HEK293 (cell line): ENCODE results near the gene ANKZF1.
A peak's percentile ranks its signal among the peaks of the same experiment; 100 is the strongest.

Experiments used
- GFI1B ChIP-seq: fragments of 450-650 bp; formaldehyde crosslinking; IDR thresholded peaks from 2 replicates; pipeline ENCODE4 v1.5.1; 2016; ENCODE audit warnings: missing biosample characterization, missing genetic modification characterization
- GLIS1 ChIP-seq: fragments of 450-650 bp; formaldehyde crosslinking; IDR thresholded peaks from 2 replicates; pipeline ENCODE4 v1.5.1; 2016; ENCODE audit warnings: missing biosample characterization, missing genetic modification characterization
- HOXD13 ChIP-seq: sonication (generic); formaldehyde crosslinking; IDR thresholded peaks from 2 replicates; pipeline ENCODE4 v1.8.0; 2022; ENCODE audit warnings: missing genetic modification reagents, borderline replicate concordance
- KLF16 ChIP-seq: fragments of 450-650 bp; formaldehyde crosslinking; IDR thresholded peaks from 2 replicates; pipeline ENCODE4 v1.5.1; 2017; ENCODE audit warnings: missing biosample characterization, missing genetic modification characterization
- KLF17 ChIP-seq: fragments of 450-650 bp; formaldehyde crosslinking; IDR thresholded peaks from 2 replicates; pipeline ENCODE4 v1.5.1; 2016; ENCODE audit warnings: missing biosample characterization, missing genetic modification characterization
- OSR2 ChIP-seq: fragments of 450-650 bp; formaldehyde crosslinking; IDR thresholded peaks from 2 replicates; pipeline ENCODE4 v1.5.1; 2016; ENCODE audit warnings: missing biosample characterization, missing genetic modification characterization
- SP2 ChIP-seq: fragments of 450-650 bp; formaldehyde crosslinking; IDR thresholded peaks from 2 replicates; pipeline ENCODE4 v1.5.1; 2016; ENCODE audit warnings: missing biosample characterization, missing genetic modification characterization
- YY1 ChIP-seq: fragments of 450-650 bp; formaldehyde crosslinking; IDR thresholded peaks from 2 replicates; pipeline ENCODE4 v1.5.1; 2018; ENCODE audit warnings: missing biosample characterization, missing genetic modification characterization
- ZBTB26 ChIP-seq: fragments of 450-650 bp; formaldehyde crosslinking; optimal IDR thresholded peaks from 2 replicates; pipeline ENCODE3; 2016; ENCODE audit warnings: missing biosample characterization, mild to moderate bottlenecking, missing genetic modification characterization
- ZFP69B ChIP-seq: fragments of 450-650 bp; formaldehyde crosslinking; IDR thresholded peaks from 2 replicates; pipeline ENCODE4 v1.5.1; 2016; ENCODE audit warnings: missing biosample characterization, missing genetic modification characterization
- ZNF10 ChIP-seq: fragments of 450-650 bp; formaldehyde crosslinking; IDR thresholded peaks from 2 replicates; pipeline ENCODE4 v1.5.1; 2017; ENCODE audit warnings: missing biosample characterization, missing genetic modification characterization
- ZNF132 ChIP-seq: fragments of 450-650 bp; formaldehyde crosslinking; IDR thresholded peaks from 2 replicates; pipeline ENCODE4 v1.5.1; 2017; ENCODE audit warnings: missing biosample characterization, missing genetic modification characterization, borderline replicate concordance
- ZNF157 ChIP-seq: fragments of 450-650 bp; formaldehyde crosslinking; IDR thresholded peaks from 2 replicates; pipeline ENCODE4 v1.5.1; 2016; ENCODE audit warnings: missing biosample characterization, missing genetic modification characterization
- ZNF16 ChIP-seq: fragments of 450-650 bp; formaldehyde crosslinking; IDR thresholded peaks from 2 replicates; pipeline ENCODE4 v1.5.1; 2016; ENCODE audit warnings: low read depth, missing biosample characterization, missing genetic modification characterization
- ZNF184 ChIP-seq: fragments of 450-650 bp; IDR thresholded peaks from 2 replicates; pipeline ENCODE4 v1.5.1; 2018; ENCODE audit warnings: missing biosample characterization, mild to moderate bottlenecking, missing genetic modification characterization
- ZNF19 ChIP-seq: fragments of 450-650 bp; formaldehyde crosslinking; IDR thresholded peaks from 2 replicates; pipeline ENCODE4; 2016; ENCODE audit warnings: missing biosample characterization, missing genetic modification characterization, low read depth
- ZNF223 ChIP-seq: fragments of 450-650 bp; formaldehyde crosslinking; IDR thresholded peaks from 2 replicates; pipeline ENCODE4 v1.5.1; 2016; ENCODE audit warnings: missing biosample characterization, missing genetic modification characterization
- ZNF280D ChIP-seq: fragments of 450-650 bp; formaldehyde crosslinking; IDR thresholded peaks from 2 replicates; pipeline ENCODE4 v1.5.1; 2016; ENCODE audit warnings: missing biosample characterization, missing genetic modification characterization
- ZNF292 ChIP-seq: fragments of 450-650 bp; formaldehyde crosslinking; IDR thresholded peaks from 2 replicates; pipeline ENCODE4 v1.5.1; 2016; ENCODE audit warnings: low read depth, missing biosample characterization, missing genetic modification characterization, borderline replicate concordance
- ZNF404 ChIP-seq: fragments of 450-650 bp; formaldehyde crosslinking; IDR thresholded peaks from 2 replicates; pipeline ENCODE4 v1.5.1; 2017; ENCODE audit warnings: missing biosample characterization, missing genetic modification characterization
- ZNF530 ChIP-seq: fragments of 450-650 bp; formaldehyde crosslinking; IDR thresholded peaks from 2 replicates; pipeline ENCODE4 v1.5.1; 2016; ENCODE audit warnings: low read depth, missing biosample characterization, missing genetic modification characterization
- ZNF555 ChIP-seq: fragments of 450-650 bp; formaldehyde crosslinking; conservative IDR thresholded peaks from 2 replicates; pipeline ENCODE4 v1.5.1; 2017; ENCODE audit warnings: missing biosample characterization, mild to moderate bottlenecking, missing genetic modification characterization, inconsistent platforms
- ZNF558 ChIP-seq: fragments of 450-650 bp; formaldehyde crosslinking; IDR thresholded peaks from 2 replicates; pipeline ENCODE4 v1.5.1; 2016; ENCODE audit warnings: missing biosample characterization, missing genetic modification characterization
- ZNF571 ChIP-seq: fragments of 450-650 bp; formaldehyde crosslinking; IDR thresholded peaks from 2 replicates; pipeline ENCODE4 v1.5.0; 2017; ENCODE audit warnings: missing biosample characterization, missing genetic modification characterization
- ZNF580 ChIP-seq: fragments of 450-650 bp; formaldehyde crosslinking; IDR thresholded peaks from 2 replicates; pipeline ENCODE4 v1.5.1; 2016; ENCODE audit warnings: missing biosample characterization, missing genetic modification characterization
- ZNF596 ChIP-seq: fragments of 450-650 bp; IDR thresholded peaks from 2 replicates; pipeline ENCODE4 v1.5.0; 2018; ENCODE audit warnings: missing biosample characterization, mild to moderate bottlenecking, missing genetic modification characterization, moderate library complexity
- ZNF621 ChIP-seq: fragments of 450-650 bp; formaldehyde crosslinking; IDR thresholded peaks from 2 replicates; pipeline ENCODE4 v1.5.1; 2017; ENCODE audit warnings: missing biosample characterization, missing genetic modification characterization
- ZNF624 ChIP-seq: fragments of 450-650 bp; formaldehyde crosslinking; IDR thresholded peaks from 2 replicates; pipeline ENCODE4 v1.5.1; 2017; ENCODE audit warnings: missing biosample characterization, missing genetic modification characterization
- ZNF645 ChIP-seq: fragments of 450-650 bp; formaldehyde crosslinking; IDR thresholded peaks from 2 replicates; pipeline ENCODE4; 2016; ENCODE audit warnings: missing biosample characterization, missing genetic modification characterization
- ZNF768 ChIP-seq: fragments of 450-650 bp; formaldehyde crosslinking; IDR thresholded peaks from 2 replicates; pipeline ENCODE4 v1.5.1; 2018; ENCODE audit warnings: missing biosample characterization, mild to moderate bottlenecking, missing genetic modification characterization
- ZNF785 ChIP-seq: fragments of 450-650 bp; formaldehyde crosslinking; IDR thresholded peaks from 2 replicates; pipeline ENCODE4 v1.5.1; 2016; ENCODE audit warnings: missing biosample characterization, missing genetic modification characterization
- ZNF830 ChIP-seq: fragments of 450-650 bp; IDR thresholded peaks from 2 replicates; pipeline ENCODE4 v1.5.0; 2018; ENCODE audit warnings: missing biosample characterization, missing genetic modification characterization, low read depth, mild to moderate bottlenecking, moderate library complexity
- ZNF837 ChIP-seq: fragments of 450-650 bp; formaldehyde crosslinking; IDR thresholded peaks from 2 replicates; pipeline ENCODE4 v1.5.1; 2016; ENCODE audit warnings: missing biosample characterization, missing genetic modification characterization
- ZNF843 ChIP-seq: fragments of 450-650 bp; formaldehyde crosslinking; IDR thresholded peaks from 2 replicates; pipeline ENCODE4 v1.5.1; 2016; ENCODE audit warnings: missing biosample characterization, missing genetic modification characterization

The ANKZF1 gene

GRCh38 chr2:219279151-219279915 is 49.7 kb downstream of the ANKZF1 start, which contains the start of gene DNAJB2 (continued):
- TF ChIP-seq ZNF843 (no peak), ZNF624 (tag by site-specific recombination) (no peak), OSR2 (tag by site-specific recombination) (peak; percentile 54; the same call in 1 of the 2 replicates), ZNF132 (tag by site-specific recombination) (no peak), ZNF16 (no peak), ZNF10 (tag by site-specific recombination) (no peak), ZNF19 (tag by site-specific recombination) (no peak), ZNF157 (tag by site-specific recombination) (no peak), ZNF596 (0 out of 2 replicates have a peak, but pooled peaks have one; percentile 31), KLF16 (peak; percentile 77), GFI1B (tag by site-specific recombination) (no peak), HOXD13 (no peak), ZNF571 (tag by site-specific recombination) (no peak), ZNF280D (tag by site-specific recombination) (no peak), ZNF768 (tag by site-specific recombination) (no peak), ZNF645 (no peak), ZFP69B (tag by site-specific recombination) (no peak), ZNF830 (no peak), GLIS1 (tag by site-specific recombination) (peak; percentile 82), ZNF184 (tag by site-specific recombination) (0 out of 2 replicates have a peak, but pooled peaks have one; percentile 28), ZBTB26 (tag by site-specific recombination) (peak; percentile 77), ZNF530 (tag by site-specific recombination) (no peak), SP2 (tag by site-specific recombination) (peak; percentile 86), ZNF837 (tag by site-specific recombination) (no peak), ZNF292 (no peak), ZNF404 (no peak), ZNF621 (tag by site-specific recombination) (no peak), YY1 (tag by site-specific recombination) (no peak), ZNF555 (tag by site-specific recombination) (no peak), ZNF785 (tag by site-specific recombination) (no peak), ZNF558 (tag by site-specific recombination) (no peak), KLF17 (tag by site-specific recombination) (peak; percentile 88), ZNF580 (tag by site-specific recombination) (no peak), ZNF223 (tag by site-specific recombination) (no peak)
